Thoracic aorta (tissue), 2 donors: ENCODE measurements around the gene AURKB. TPM values are rescaled to one million over a fixed set of nuclear protein-coding genes. Genes with fewer than 3 reads are reported as not detected.
"Not testable (repeated sequence)": the region's sequence is repeated elsewhere in the genome, so short reads cannot be mapped to it uniquely, and the experiment has no call there.

Experiments
- ATAC-seq: fragments of 150-250 bp; one replicate; pipeline ENCODE4 v1.8.0; 2017; ENCODE audit warnings: low read depth; ENCODE audit not compliant: insufficient number of reproducible peaks, low FRiP score
- DNase-seq: peaks from one replicate; pipeline ENCODE4 v3.0.0-alpha.2; 2020; ENCODE audit warnings: low spot score
- H3K27ac ChIP-seq, 2 donors: fragments of 200-600 bp; sonication (generic); 1 replicate in 1 of 2; 2 replicates in 1 of 2; pipeline ENCODE4 v1.5.1; 2016; ENCODE audit warnings: mild to moderate bottlenecking in 2 of 2, moderate library complexity in 2 of 2
- H3K27me3 ChIP-seq: fragments of 200-600 bp; sonication (generic); replicated peaks from 2 replicates; pipeline ENCODE4 v1.6.0; 2016; ENCODE audit warnings: mild to moderate bottlenecking; ENCODE audit not compliant: insufficient read depth
- H3K36me3 ChIP-seq: fragments of 200-600 bp; sonication (generic); one replicate; pipeline ENCODE4 v1.5.1; 2016
- H3K4me1 ChIP-seq, 2 donors: fragments of 200-600 bp; sonication (generic); 1 replicate in 1 of 2; 2 replicates in 1 of 2; pipeline versions ENCODE4 v1.5.1 to v1.6.0; 2016; ENCODE audit warnings: low read depth in 2 of 2, mild to moderate bottlenecking in 1 of 2; ENCODE audit not compliant: control insufficient read depth in 1 of 2
- H3K4me3 ChIP-seq: fragments of 200-600 bp; sonication (generic); 2 replicates; pipeline ENCODE4 v1.5.1; 2016; ENCODE audit warnings: mild to moderate bottlenecking
- H3K9me3 ChIP-seq: fragments of 200-600 bp; sonication (generic); 2 replicates; pipeline ENCODE4 v1.5.1; 2016
- total RNA-seq, 2 donors: library from RNA; depleted of rRNA; stranded (reverse); fragments of >200 nt; gene quantifications; one replicate each; pipeline versions ENCODE4 v1.1.0 to v1.2.3, GENCODE V29; 2016
- TF ChIP-seq, protein P1 (sequence below): fragments of 200-600 bp; sonication (generic); IDR thresholded peaks from one replicate; pipeline ENCODE4 v1.5.1; 2019; ENCODE audit warnings: antibody characterized with exemption

AURKB gene
- total RNA-seq, 2 donors from 2014 or later = 1.6 TPM; not detected in 1

DNA sequence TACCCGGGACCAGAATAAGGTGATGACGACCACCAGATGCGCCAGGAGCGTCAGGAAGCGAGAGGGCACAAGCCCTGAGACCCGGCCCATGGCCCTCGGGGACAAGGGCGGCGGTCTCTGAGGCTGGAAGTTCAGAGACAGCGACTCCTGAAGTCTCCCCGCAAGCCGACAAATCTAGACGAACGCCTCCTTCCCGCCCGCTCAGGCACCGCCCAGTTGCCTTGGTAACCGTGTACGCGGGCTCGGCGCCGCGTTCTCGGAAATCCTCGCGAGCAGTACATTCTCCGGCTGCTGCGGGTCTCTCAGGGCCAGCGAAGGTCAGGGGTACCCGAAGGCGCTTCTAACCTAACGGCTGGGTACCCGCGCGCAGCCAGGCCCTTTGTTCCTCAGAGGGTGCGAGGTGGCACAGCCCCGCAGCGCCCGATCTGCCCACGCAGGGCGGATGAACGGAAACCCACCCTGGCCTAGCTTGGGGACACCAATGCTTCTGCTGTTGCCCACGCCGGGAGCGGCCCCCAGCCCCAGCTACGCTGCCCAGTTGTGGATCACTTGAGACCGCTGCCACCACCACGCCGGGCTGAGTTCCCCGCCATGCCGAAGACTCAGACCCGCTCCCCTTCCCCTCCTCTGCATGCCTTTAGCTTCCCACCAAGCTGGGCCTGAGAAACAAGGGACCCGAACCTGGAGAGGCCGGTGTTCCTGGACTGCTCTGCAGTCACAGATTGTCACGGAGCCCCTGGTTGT lies 34.0 kb downstream of the AURKB start, which contains the start of gene TMEM107:
Gene TMEM107, minus strand, starts transcription at position 184 of the 744 bp plus-strand sequence. Its CDS starts 94 bp downstream, at position 90.
- Histone ChIP-seq H3K27ac (peak within 1 kb of the TSS; percentile 57 to 77), H3K4me1 (peaks cover 19 to 27% of the 10 kb centered on the region in 2 donors)
- no peak for ATAC-seq

DNA sequence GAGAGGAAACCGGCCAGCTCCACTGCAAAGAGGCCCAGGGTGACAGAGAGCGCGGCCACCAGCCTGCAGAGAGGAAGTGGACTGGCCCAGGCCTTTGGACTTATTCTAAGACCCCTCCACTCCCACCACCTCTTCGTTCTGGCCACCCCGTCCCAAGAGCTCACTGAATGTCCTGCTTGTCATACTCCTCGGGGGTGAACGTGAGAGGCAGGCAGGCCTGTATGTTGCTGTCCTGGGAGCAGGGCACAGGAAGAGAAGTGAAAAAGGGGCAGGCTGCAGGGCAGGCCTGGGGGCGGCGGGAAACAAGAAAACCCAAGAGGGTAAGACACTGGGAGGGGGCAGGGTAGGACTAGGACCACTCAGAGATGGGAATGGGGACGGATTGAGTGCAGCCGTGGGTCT lies 34.6 kb downstream of the AURKB start:
- TF ChIP-seq, protein P1, sequence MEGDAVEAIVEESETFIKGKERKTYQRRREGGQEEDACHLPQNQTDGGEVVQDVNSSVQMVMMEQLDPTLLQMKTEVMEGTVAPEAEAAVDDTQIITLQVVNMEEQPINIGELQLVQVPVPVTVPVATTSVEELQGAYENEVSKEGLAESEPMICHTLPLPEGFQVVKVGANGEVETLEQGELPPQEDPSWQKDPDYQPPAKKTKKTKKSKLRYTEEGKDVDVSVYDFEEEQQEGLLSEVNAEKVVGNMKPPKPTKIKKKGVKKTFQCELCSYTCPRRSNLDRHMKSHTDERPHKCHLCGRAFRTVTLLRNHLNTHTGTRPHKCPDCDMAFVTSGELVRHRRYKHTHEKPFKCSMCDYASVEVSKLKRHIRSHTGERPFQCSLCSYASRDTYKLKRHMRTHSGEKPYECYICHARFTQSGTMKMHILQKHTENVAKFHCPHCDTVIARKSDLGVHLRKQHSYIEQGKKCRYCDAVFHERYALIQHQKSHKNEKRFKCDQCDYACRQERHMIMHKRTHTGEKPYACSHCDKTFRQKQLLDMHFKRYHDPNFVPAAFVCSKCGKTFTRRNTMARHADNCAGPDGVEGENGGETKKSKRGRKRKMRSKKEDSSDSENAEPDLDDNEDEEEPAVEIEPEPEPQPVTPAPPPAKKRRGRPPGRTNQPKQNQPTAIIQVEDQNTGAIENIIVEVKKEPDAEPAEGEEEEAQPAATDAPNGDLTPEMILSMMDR = no peak
- Histone ChIP-seq H3K36me3 (no peaks in the 10 kb centered on the region), H3K9me3 (no peaks in the 10 kb centered on the region), H3K4me3 (peak overlapping the region; percentile 80), H3K27ac (peak overlapping the region; percentile 57 to 77), H3K4me1 (peaks cover 19 to 27% of the 10 kb centered on the region in 2 donors), H3K27me3 (no peaks in the 10 kb centered on the region)
- DNase-seq = no peak
- no peak for ATAC-seq

More for the DNA sequence above, 34.0 kb downstream of the AURKB start, which contains the start of gene TMEM107:
- no peaks in the 10 kb centered on the region for H3K9me3 ChIP-seq
- H3K27me3 ChIP-seq = no peaks in the 10 kb centered on the region
- peak within 1 kb of the TSS; percentile 80 for H3K4me3 ChIP-seq
- H3K36me3 ChIP-seq = no peaks in the 10 kb centered on the region
- DNase-seq = no peak
- TF ChIP-seq, protein P1 = no peak

DNA sequence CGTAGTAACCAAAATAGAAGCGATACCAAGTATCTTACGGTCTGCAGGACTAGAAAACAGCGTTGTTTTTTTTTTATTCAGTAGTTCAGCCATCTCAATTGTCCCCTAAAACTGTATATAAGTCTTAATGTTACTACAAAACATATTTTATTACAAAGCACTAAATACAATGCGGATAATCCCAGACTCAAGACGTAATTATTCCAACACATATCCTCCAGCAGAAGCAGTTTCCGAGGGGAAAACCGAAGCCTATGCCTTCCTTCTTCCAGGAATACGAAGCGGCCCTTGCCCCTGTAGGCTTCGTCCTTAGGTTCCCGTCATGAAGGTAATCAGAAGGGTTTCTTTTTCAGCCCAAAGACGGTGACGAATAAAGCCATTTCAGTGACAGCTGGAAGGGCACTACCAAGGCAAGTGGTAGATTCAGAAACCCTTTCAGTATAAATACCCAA lies 36.5 kb downstream of the AURKB start:
- Histone ChIP-seq H3K4me3 (peak overlapping the region; percentile 67), H3K36me3 (no peaks in the 10 kb centered on the region), H3K27ac (peak overlapping the region; percentile 88 to 95), H3K27me3 (no peaks in the 10 kb centered on the region), H3K4me1 (peaks cover 19 to 27% of the 10 kb centered on the region in 2 donors), H3K9me3 (no peaks in the 10 kb centered on the region)
- ATAC-seq (no peak), DNase-seq (no peak)
- TF ChIP-seq, protein P1 = no peak

DNA sequence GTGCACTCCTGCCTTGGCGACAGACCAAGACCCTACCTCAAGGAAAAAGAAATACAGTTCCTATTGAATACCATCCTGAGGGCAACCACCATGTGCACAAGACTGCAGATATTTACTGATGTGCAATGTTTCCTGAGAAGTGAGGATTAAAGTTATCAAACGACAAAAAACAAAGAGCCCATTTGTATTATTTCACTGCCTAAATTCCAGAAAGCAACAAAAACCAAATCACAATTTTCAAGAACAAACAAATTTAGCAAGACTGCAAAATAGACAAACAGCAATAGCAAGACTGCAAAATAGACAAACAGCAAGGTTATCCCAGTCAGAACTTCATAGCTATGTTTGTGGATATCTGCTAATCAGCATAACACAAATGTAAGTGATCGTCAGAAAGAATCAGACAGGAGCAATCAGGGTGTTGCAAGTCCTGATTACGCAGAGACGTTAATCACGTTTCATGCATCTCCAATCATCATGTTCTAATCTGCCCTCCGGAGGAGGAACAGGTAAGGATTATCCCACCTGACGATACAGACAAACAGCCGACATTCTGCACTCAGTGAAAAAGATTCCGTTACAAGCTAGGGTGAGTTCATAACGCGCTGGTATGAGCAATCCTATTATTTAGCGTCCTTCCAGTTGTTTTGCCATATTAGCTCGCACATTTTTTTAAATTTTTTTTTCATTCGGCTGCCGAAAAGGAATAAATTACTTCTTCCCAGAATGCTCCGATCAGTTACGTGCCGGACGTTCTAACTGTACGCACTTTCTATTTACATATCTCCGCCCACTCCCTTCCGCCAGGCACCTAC lies 37.1 kb downstream of the AURKB start:
- Histone ChIP-seq H3K4me1 (peaks cover 19 to 27% of the 10 kb centered on the region in 2 donors), H3K4me3 (peak overlapping the region; percentile 67), H3K36me3 (no peaks in the 10 kb centered on the region), H3K27me3 (no peaks in the 10 kb centered on the region), H3K27ac (peak overlapping the region; percentile 88 to 95), H3K9me3 (no peaks in the 10 kb centered on the region)
- DNase-seq (no peak), ATAC-seq (peak; percentile 75)
- TF ChIP-seq, protein P1 = no peak

DNA sequence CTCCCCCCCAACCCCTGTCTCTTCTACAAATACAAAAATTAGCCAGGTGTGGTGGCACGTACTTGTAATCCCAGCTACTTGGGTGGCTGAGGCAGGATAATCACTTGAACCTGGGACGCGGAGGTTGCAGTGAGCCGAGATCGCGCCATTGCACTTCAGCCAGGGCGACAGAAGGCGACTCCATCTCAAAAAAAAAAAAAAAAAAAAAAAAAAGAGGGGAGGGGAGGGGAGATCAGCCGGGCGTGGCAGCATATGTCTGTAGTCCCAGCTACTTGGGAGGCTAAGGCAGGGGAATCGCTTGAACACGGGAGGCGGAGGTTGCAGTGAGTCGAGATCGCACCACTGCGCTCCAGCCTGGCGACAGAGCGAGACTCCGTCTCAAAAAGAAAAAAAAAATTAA lies 40.2 kb downstream of the AURKB start:
- H3K4me1 ChIP-seq = peaks cover 6 to 12% of the 10 kb centered on the region in 2 donors
- H3K27ac ChIP-seq, DNase-seq, H3K27me3 ChIP-seq, H3K4me3 ChIP-seq, ATAC-seq, H3K36me3 ChIP-seq, H3K9me3 ChIP-seq: not testable (repeated sequence)
